GM23248 (cell line): ENCODE measurements around the gene FGF22. TPM values are rescaled to one million over a fixed set of nuclear protein-coding genes. Genes with fewer than 3 reads are reported as not detected.

ENCODE experiments used
- DNase-seq: peaks from one replicate; pipeline ENCODE4 v3.0.0-alpha.2; 2015
- H2AFZ ChIP-seq: fragments of 200-600 bp; sonication (generic); 2 replicates; pipeline ENCODE4 v1.6.1; 2016; ENCODE audit warnings: antibody characterized with exemption
- H3F3A ChIP-seq: fragments of 200-600 bp; sonication (generic); 2 replicates; pipeline ENCODE4 v1.6.1; 2016; ENCODE audit warnings: mild to moderate bottlenecking, antibody characterized with exemption, mixed run types; ENCODE audit not compliant: insufficient read depth
- H3K27ac ChIP-seq: fragments of 200-600 bp; sonication (generic); 2 replicates; pipeline ENCODE4 v1.5.1; 2016; ENCODE audit warnings: mild to moderate bottlenecking
- H3K27me3 ChIP-seq: fragments of 200-600 bp; sonication (generic); replicated peaks from 2 replicates; pipeline ENCODE4 v1.6.1; 2016; ENCODE audit warnings: mild to moderate bottlenecking; ENCODE audit not compliant: insufficient read depth
- H3K36me3 ChIP-seq: fragments of 200-600 bp; sonication (generic); 2 replicates; pipeline ENCODE4 v1.6.1; 2016; ENCODE audit warnings: low read depth, mild to moderate bottlenecking
- H3K4me1 ChIP-seq: fragments of 200-600 bp; sonication (generic); 2 replicates; pipeline ENCODE4 v1.6.1; 2016; ENCODE audit warnings: mild to moderate bottlenecking; ENCODE audit not compliant: insufficient read depth
- H3K4me2 ChIP-seq: fragments of 200-600 bp; sonication (generic); one replicate; pipeline ENCODE4 v1.6.1; 2016; ENCODE audit warnings: mild to moderate bottlenecking; ENCODE audit not compliant: unreplicated experiment
- H3K4me3 ChIP-seq: fragments of 200-600 bp; sonication (generic); 2 replicates; pipeline ENCODE4 v1.5.1; 2016; ENCODE audit warnings: mild to moderate bottlenecking
- H3K79me2 ChIP-seq: fragments of 200-600 bp; sonication (generic); 2 replicates; pipeline ENCODE4 v1.6.1; 2016; ENCODE audit warnings: mild to moderate bottlenecking; ENCODE audit not compliant: insufficient read depth
- H3K9ac ChIP-seq: fragments of 200-600 bp; sonication (generic); 2 replicates; pipeline ENCODE4 v1.6.1; 2016; ENCODE audit warnings: mild to moderate bottlenecking
- H3K9me2 ChIP-seq: fragments of 200-600 bp; sonication (generic); 2 replicates; pipeline ENCODE4 v1.6.1; 2016; ENCODE audit warnings: mixed run types, mild to moderate bottlenecking, moderate library complexity; ENCODE audit not compliant: insufficient read depth
- H3K9me3 ChIP-seq: fragments of 200-600 bp; sonication (generic); one replicate; pipeline ENCODE4 v1.6.1; 2017; ENCODE audit warnings: low read depth
- H4K20me1 ChIP-seq: fragments of 200-600 bp; sonication (generic); 2 replicates; pipeline ENCODE4 v1.6.0; 2016; ENCODE audit not compliant: insufficient read depth
- EZH2 ChIP-seq: fragments of 200-600 bp; sonication (generic); IDR thresholded peaks from 2 replicates; pipeline ENCODE4 v1.6.1; 2018; ENCODE audit warnings: antibody characterized with exemption, mild to moderate bottlenecking; ENCODE audit not compliant: insufficient read depth, poor library complexity, severe bottlenecking
- EZH2phosphoT487 ChIP-seq: fragments of 200-600 bp; sonication (generic); IDR thresholded peaks from 2 replicates; pipeline ENCODE4 v1.6.1; 2018; ENCODE audit warnings: antibody characterized with exemption, moderate library complexity, mild to moderate bottlenecking, low read depth; ENCODE audit not compliant: insufficient read depth
- WGBS, 2 experiments: methylation state at CpG; one replicate each; pipeline ENCODE4 v1.1.6; 2015 to 2017; ENCODE audit warnings: low lambda C conversion rate in 2 of 2, low coverage in 1 of 2; ENCODE audit errors: missing lambda C conversion rate in 2 of 2; 5-methylcytosine and 5-hydroxymethylcytosine counted together
- in situ Hi-C: fragments of 300-500 bp; cut with MboI; formaldehyde crosslinking; loops from 2 replicates; pipeline ENCODE4 v1.15.0; 2020
- polyA plus RNA-seq: library from polyadenylated mRNA; unstranded; fragments of >200 nt; fragmentation: Nextera tagmentation; extraction: Ambion mirVana; gene quantifications from 2 replicates; pipeline ENCODE4 v1.2.1, GENCODE V29; 2016
- total RNA-seq: library from RNA; depleted of rRNA; stranded (reverse); fragments of >200 nt; shearing (Covaris generic); gene quantifications from 2 replicates; pipeline ENCODE4 v1.2.3, GENCODE V29; 2014

The FGF22 gene
- total and polyA plus RNA-seq, 2 experiments from 2014 or later: 1.2 TPM; not detected in 1

- in situ Hi-C loops: no loop called here
- no peaks in the 10 kb centered on the region for H3K9me2 ChIP-seq
- peaks cover 13% of the 10 kb centered on the region for H3K79me2 ChIP-seq
- H3K4me2 ChIP-seq: no peak overlapping the region
- H3K9me3 ChIP-seq: no peaks in the 10 kb centered on the region
- TF ChIP-seq EZH2phosphoT487 (no peak), EZH2 (no peak)
- H4K20me1 ChIP-seq: no peaks in the 10 kb centered on the region
- no peak overlapping the region for H3K4me3 ChIP-seq
- WGBS, 2 experiments: 74 to 85% methylated on average over 16 to 26 of the region's 28 CpGs
- H3K36me3 ChIP-seq: peaks cover 7% of the 10 kb centered on the region; the same call in 1 of the 2 replicates
- H3K27me3 ChIP-seq: no peaks in the 10 kb centered on the region
- no peak for DNase-seq
- no peaks in the 10 kb centered on the region for H3K4me1 ChIP-seq
- H3K9ac ChIP-seq: no peak overlapping the region
- no peak overlapping the region for H3K27ac ChIP-seq
- H2AFZ ChIP-seq: no peak overlapping the region
- H3F3A ChIP-seq: no peaks in the 10 kb centered on the region
Measured at GRCh38 chr19:644363-644762, 4.7 kb downstream of the FGF22 start.

GRCh38 chr19:644789-645188 is 5.1 kb downstream of the FGF22 start:
- H3K4me3 ChIP-seq: no peak overlapping the region
- TF ChIP-seq EZH2phosphoT487 (no peak), EZH2 (no peak)
- WGBS, 2 experiments: 86% methylated on average over 13 of the region's 14 CpGs
- H3K9me2 ChIP-seq: no peaks in the 10 kb centered on the region
- no peak overlapping the region for H3K27ac ChIP-seq
- in situ Hi-C loops: no loop called here
- H4K20me1 ChIP-seq: no peaks in the 10 kb centered on the region
- H3K4me1 ChIP-seq: no peaks in the 10 kb centered on the region
- no peak overlapping the region for H3K4me2 ChIP-seq
- H3K79me2 ChIP-seq: peaks cover 17% of the 10 kb centered on the region
- peaks cover 7% of the 10 kb centered on the region; the same call in 1 of the 2 replicates for H3K36me3 ChIP-seq
- H3K9ac ChIP-seq: no peak overlapping the region
- no peak overlapping the region for H2AFZ ChIP-seq
- no peaks in the 10 kb centered on the region for H3F3A ChIP-seq
- H3K9me3 ChIP-seq: no peaks in the 10 kb centered on the region
- no peaks in the 10 kb centered on the region for H3K27me3 ChIP-seq
- DNase-seq: no peak

- H3K4me3 ChIP-seq: no peak overlapping the region
- TF ChIP-seq EZH2phosphoT487: no peak
- TF ChIP-seq EZH2: no peak
- WGBS, 2 experiments: 93 to 97% methylated on average over 42 to 62 of the region's 62 CpGs
- H3F3A ChIP-seq: no peaks in the 10 kb centered on the region
- H4K20me1 ChIP-seq: no peaks in the 10 kb centered on the region
- H3K36me3 ChIP-seq: peaks cover 7% of the 10 kb centered on the region; the same call in 1 of the 2 replicates
- no peak for DNase-seq
- no peaks in the 10 kb centered on the region for H3K27me3 ChIP-seq
- H3K4me2 ChIP-seq: no peak overlapping the region
- no peaks in the 10 kb centered on the region for H3K9me2 ChIP-seq
- peaks cover 30% of the 10 kb centered on the region for H3K79me2 ChIP-seq
- H3K4me1 ChIP-seq: no peaks in the 10 kb centered on the region
- H3K27ac ChIP-seq: no peak overlapping the region
- no peak overlapping the region for H2AFZ ChIP-seq
- in situ Hi-C loops: no loop called here
- H3K9ac ChIP-seq: no peak overlapping the region
- H3K9me3 ChIP-seq: no peaks in the 10 kb centered on the region
Measured at GRCh38 chr19:645912-646778, 6.5 kb downstream of the FGF22 start.

GRCh38 chr19:646779-647565 is 7.3 kb downstream of the FGF22 start:
- Histone ChIP-seq H4K20me1 (no peaks in the 10 kb centered on the region), H2AFZ (no peak overlapping the region), H3K79me2 (peaks cover 38% of the 10 kb centered on the region), H3K9me2 (no peaks in the 10 kb centered on the region), H3K27ac (no peak overlapping the region), H3K36me3 (peaks cover 7% of the 10 kb centered on the region; the same call in 1 of the 2 replicates), H3K9me3 (no peaks in the 10 kb centered on the region), H3K27me3 (no peaks in the 10 kb centered on the region), H3K4me1 (no peaks in the 10 kb centered on the region), H3K9ac (no peak overlapping the region), H3F3A (no peaks in the 10 kb centered on the region), H3K4me2 (no peak overlapping the region), H3K4me3 (no peak overlapping the region)
- in situ Hi-C loops: no loop called here
- 94 to 95% methylated on average over 41 to 48 of the region's 48 CpGs for WGBS, 2 experiments
- TF ChIP-seq EZH2phosphoT487 (no peak), EZH2 (no peak)
- no peak for DNase-seq
